Measurements from ENCODE around the gene JAK3. TPM values are rescaled to one million over a fixed set of nuclear protein-coding genes. Genes with fewer than 3 reads are reported as not detected.

Gene JAK3
- total RNA-seq, 1 experiment from 2014 or later, result 4.4 TPM

- TF ChIP-seq, protein P1, sequence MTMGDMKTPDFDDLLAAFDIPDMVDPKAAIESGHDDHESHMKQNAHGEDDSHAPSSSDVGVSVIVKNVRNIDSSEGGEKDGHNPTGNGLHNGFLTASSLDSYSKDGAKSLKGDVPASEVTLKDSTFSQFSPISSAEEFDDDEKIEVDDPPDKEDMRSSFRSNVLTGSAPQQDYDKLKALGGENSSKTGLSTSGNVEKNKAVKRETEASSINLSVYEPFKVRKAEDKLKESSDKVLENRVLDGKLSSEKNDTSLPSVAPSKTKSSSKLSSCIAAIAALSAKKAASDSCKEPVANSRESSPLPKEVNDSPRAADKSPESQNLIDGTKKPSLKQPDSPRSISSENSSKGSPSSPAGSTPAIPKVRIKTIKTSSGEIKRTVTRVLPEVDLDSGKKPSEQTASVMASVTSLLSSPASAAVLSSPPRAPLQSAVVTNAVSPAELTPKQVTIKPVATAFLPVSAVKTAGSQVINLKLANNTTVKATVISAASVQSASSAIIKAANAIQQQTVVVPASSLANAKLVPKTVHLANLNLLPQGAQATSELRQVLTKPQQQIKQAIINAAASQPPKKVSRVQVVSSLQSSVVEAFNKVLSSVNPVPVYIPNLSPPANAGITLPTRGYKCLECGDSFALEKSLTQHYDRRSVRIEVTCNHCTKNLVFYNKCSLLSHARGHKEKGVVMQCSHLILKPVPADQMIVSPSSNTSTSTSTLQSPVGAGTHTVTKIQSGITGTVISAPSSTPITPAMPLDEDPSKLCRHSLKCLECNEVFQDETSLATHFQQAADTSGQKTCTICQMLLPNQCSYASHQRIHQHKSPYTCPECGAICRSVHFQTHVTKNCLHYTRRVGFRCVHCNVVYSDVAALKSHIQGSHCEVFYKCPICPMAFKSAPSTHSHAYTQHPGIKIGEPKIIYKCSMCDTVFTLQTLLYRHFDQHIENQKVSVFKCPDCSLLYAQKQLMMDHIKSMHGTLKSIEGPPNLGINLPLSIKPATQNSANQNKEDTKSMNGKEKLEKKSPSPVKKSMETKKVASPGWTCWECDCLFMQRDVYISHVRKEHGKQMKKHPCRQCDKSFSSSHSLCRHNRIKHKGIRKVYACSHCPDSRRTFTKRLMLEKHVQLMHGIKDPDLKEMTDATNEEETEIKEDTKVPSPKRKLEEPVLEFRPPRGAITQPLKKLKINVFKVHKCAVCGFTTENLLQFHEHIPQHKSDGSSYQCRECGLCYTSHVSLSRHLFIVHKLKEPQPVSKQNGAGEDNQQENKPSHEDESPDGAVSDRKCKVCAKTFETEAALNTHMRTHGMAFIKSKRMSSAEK (CRISPR knock-in tag; IDR thresholded peaks at IDR 0.05; ENCODE audit: borderline replicate concordance), result no peak
- TF ChIP-seq FOXJ3 (CRISPR knock-in tag; IDR thresholded peaks at IDR 0.05; ENCODE audit: borderline replicate concordance), result no peak
- TF ChIP-seq PRRX2 (CRISPR knock-in tag; IDR thresholded peaks at IDR 0.05), result no peak
- no peak for TF ChIP-seq IRF2 (CRISPR knock-in tag; IDR thresholded peaks at IDR 0.05; ENCODE audit: borderline replicate concordance, low read depth)
- no peak for TF ChIP-seq JUN (CRISPR knock-in tag; IDR thresholded peaks at IDR 0.05)
- no peak for TF ChIP-seq TEAD4 (CRISPR knock-in tag; IDR thresholded peaks at IDR 0.05)
- no peak for TF ChIP-seq SMAD4 (CRISPR knock-in tag; IDR thresholded peaks at IDR 0.05)
- TF ChIP-seq CDX4 (CRISPR knock-in tag; IDR thresholded peaks at IDR 0.05; ENCODE audit: borderline replicate concordance), result no peak
- no peak for TF ChIP-seq FOXP1 (CRISPR knock-in tag; IDR thresholded peaks at IDR 0.05; ENCODE audit: borderline replicate concordance)
- no peak for TF ChIP-seq ZNF219 (CRISPR knock-in tag; IDR thresholded peaks at IDR 0.05; ENCODE audit: borderline replicate concordance)
Measured at GRCh38 chr19:17826508-17827056, 21.2 kb downstream of the JAK3 start (continued).

DNA sequence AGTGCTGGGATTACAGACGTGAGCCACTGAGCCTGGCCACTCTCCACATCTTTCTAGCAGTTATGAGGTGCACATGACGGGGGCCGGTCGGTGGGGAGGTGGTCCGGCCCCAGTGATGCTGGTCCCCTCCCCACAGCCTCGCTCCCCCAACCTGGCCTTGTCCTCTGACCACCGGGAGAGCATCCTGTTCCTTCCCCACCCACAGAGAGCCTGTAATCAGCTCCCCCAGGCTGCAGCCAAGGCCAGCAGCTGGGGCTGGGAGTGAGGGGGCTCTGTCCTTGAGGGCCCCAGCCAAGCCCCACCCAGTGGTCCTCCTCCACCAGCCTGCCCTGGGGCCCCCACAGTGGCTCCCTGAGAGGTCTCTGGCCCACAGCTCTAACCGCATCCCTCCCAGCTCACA is 23.4 kb downstream of the JAK3 start:
- Mint-ChIP-seq H3K27ac (no peak overlapping the region), H3K4me3 (no peak overlapping the region), H3K36me3 (no peaks in the 10 kb centered on the region), H3K27me3 (ENCODE audit: low read depth) (no peaks in the 10 kb centered on the region; the same call in 1 of the 2 replicates), H3K4me1 (peaks cover 8% of the 10 kb centered on the region; the same call in 1 of the 2 replicates), H3K9me3 (no peaks in the 10 kb centered on the region)
- DNase-seq (ENCODE audit: low spot score), result no peak
- ATAC-seq, result no peak
- ChIA-PET CTCF (no interaction called here), POLR2A (no interaction called here)
- no peak for TF ChIP-seq FOXJ3 (CRISPR knock-in tag; IDR thresholded peaks at IDR 0.05; ENCODE audit: borderline replicate concordance)
- no peak for TF ChIP-seq MXD4 (CRISPR knock-in tag; IDR thresholded peaks at IDR 0.05; ENCODE audit: borderline replicate concordance)
- no peak for TF ChIP-seq TP53 (CRISPR knock-in tag; IDR thresholded peaks at IDR 0.05)
- no peak for TF ChIP-seq STAT6 (CRISPR knock-in tag; conservative IDR thresholded peaks at IDR 0.05; ENCODE audit: low read depth)
- TF ChIP-seq, protein P2, sequence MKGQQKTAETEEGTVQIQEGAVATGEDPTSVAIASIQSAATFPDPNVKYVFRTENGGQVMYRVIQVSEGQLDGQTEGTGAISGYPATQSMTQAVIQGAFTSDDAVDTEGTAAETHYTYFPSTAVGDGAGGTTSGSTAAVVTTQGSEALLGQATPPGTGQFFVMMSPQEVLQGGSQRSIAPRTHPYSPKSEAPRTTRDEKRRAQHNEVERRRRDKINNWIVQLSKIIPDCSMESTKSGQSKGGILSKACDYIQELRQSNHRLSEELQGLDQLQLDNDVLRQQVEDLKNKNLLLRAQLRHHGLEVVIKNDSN (CRISPR knock-in tag; IDR thresholded peaks at IDR 0.05), result no peak
- no peak for TF ChIP-seq SOX15 (CRISPR knock-in tag; IDR thresholded peaks at IDR 0.05)
- TF ChIP-seq, protein P3, sequence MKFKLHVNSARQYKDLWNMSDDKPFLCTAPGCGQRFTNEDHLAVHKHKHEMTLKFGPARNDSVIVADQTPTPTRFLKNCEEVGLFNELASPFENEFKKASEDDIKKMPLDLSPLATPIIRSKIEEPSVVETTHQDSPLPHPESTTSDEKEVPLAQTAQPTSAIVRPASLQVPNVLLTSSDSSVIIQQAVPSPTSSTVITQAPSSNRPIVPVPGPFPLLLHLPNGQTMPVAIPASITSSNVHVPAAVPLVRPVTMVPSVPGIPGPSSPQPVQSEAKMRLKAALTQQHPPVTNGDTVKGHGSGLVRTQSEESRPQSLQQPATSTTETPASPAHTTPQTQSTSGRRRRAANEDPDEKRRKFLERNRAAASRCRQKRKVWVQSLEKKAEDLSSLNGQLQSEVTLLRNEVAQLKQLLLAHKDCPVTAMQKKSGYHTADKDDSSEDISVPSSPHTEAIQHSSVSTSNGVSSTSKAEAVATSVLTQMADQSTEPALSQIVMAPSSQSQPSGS (CRISPR knock-in tag; IDR thresholded peaks at IDR 0.05; ENCODE audit: borderline replicate concordance, low read depth), result no peak
- TF ChIP-seq NFE2L1 (CRISPR knock-in tag; IDR thresholded peaks at IDR 0.05), result no peak
- TF ChIP-seq, protein P1 (CRISPR knock-in tag; IDR thresholded peaks at IDR 0.05; ENCODE audit: borderline replicate concordance), result no peak
- no peak for TF ChIP-seq ZNF671 (CRISPR knock-in tag; IDR thresholded peaks at IDR 0.05)

Data from WTC11 (cell line).